ENCODE data around the gene DNAI4.
"Not testable (repeated sequence)": the region's sequence is repeated elsewhere in the genome, so short reads cannot be mapped to it uniquely, and the experiment has no call there.

DNAI4 gene

DNA sequence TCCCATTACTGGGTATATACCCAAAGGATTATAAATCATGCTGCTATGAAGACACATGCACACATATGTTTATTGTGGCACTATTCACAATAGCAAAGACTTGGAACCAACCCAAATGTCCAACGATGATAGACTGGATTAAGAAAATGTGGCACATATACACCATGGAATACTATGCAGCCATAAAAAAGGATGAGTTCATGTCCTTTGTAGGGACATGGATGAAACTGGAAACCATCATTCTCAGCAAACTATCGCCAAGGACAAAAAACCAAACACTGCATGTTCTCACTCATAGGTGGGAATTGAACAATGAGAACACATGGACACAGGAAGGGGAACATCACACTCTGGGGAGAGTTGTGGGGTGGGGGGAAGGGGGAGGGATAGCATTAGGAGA lies 138.9 kb downstream of the DNAI4 start:
- H3K4me1 ChIP-seq (ENCODE audit: control insufficient read depth, insufficient read depth, low read length); H3K9me3 ChIP-seq (ENCODE audit: control insufficient read depth, insufficient read depth, low read depth, low read length); H3K4me3 ChIP-seq (ENCODE audit: low read depth, low read length); H3K27me3 ChIP-seq (ENCODE audit: control insufficient read depth, insufficient read depth, low read length); H3K9ac ChIP-seq (ENCODE audit: low read length); H3K27ac ChIP-seq (ENCODE audit: low read depth, low read length); H3K36me3 ChIP-seq (ENCODE audit: control insufficient read depth, insufficient read depth, low read length): not testable (repeated sequence)

DNA sequence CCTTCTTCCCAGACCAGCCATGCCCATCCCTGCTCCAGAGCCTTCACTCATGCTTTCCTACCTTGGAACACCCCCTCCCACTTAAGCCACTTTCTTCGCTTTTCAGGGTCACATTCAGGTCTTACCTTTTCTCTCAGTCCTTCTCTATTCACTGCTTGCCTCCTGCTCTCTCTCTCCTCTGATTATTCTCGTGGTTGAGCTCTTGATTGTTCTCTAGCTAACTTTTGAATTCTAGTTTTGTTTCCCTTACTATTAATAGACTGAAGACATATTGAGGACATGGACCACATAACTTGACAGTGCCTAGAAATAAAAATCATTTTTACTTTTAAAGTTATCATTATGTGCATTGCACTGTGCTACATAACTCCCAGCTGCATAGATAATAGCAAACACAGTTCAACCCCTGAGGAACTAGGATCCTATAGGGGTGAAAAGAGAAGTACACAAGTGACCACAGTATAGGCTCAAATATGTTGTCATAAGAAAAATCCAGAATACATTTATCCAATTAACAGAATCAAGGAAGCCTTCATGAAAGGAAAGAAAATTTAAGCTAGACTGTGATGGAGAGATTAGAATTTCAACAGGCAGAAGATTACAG lies 145.1 kb downstream of the DNAI4 start:
- Histone ChIP-seq H3K9ac (ENCODE audit: low read length) (no peak overlapping the region), H3K27me3 (ENCODE audit: control insufficient read depth, insufficient read depth, low read length) (no peaks in the 10 kb centered on the region), H3K4me1 (ENCODE audit: control insufficient read depth, insufficient read depth, low read length) (no peaks in the 10 kb centered on the region), H3K4me3 (ENCODE audit: low read depth, low read length) (no peak overlapping the region), H3K9me3 (ENCODE audit: control insufficient read depth, insufficient read depth, low read depth, low read length) (peaks cover 9% of the 10 kb centered on the region), H3K27ac (ENCODE audit: low read depth, low read length) (no peak overlapping the region), H3K36me3 (ENCODE audit: control insufficient read depth, insufficient read depth, low read length) (no peaks in the 10 kb centered on the region)

DNA sequence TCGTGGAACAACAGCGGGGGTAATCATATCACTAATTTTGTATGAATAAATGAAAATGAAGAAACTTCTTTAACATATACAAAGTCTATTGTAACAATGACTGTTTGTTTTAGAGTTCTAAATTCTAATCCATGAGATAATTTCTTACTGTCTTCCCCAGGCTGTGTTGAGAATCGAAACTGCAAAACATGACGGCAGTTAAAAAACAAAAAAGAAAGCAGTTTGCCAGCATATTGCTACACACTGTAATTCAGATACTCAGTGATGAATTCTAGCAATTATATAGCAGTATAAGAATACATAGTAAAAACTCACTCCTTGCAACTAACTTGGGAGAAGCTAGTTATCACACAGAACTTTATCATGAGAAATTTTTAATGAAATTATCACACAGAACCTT lies 145.7 kb downstream of the DNAI4 start:
- Histone ChIP-seq H3K4me1 (ENCODE audit: control insufficient read depth, insufficient read depth, low read length) (no peaks in the 10 kb centered on the region), H3K27me3 (ENCODE audit: control insufficient read depth, insufficient read depth, low read length) (no peaks in the 10 kb centered on the region), H3K9ac (ENCODE audit: low read length) (no peak overlapping the region), H3K36me3 (ENCODE audit: control insufficient read depth, insufficient read depth, low read length) (no peaks in the 10 kb centered on the region), H3K4me3 (ENCODE audit: low read depth, low read length) (no peak overlapping the region), H3K27ac (ENCODE audit: low read depth, low read length) (no peak overlapping the region), H3K9me3 (ENCODE audit: control insufficient read depth, insufficient read depth, low read depth, low read length) (peaks cover 9% of the 10 kb centered on the region)

DNA sequence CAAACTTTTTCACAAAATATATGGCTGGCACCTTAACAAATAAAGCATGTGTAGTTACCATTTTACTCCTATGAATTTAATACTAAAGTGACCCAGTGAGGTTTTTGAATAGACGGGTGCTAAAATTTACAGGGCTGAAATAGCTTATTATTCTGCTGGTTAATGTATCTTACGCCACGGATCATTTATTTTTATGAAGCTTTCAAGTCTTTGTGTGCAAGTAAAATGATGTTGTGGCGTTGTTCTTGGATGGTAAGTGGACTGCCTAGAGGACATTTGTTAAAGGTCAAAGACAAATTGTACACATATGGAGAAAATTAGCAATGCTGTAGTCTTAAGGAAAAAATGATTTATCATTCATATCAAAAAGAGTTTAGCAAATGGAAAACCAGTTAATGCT lies 146.4 kb downstream of the DNAI4 start:
- no peaks in the 10 kb centered on the region for H3K36me3 ChIP-seq (ENCODE audit: control insufficient read depth, insufficient read depth, low read length)
- H3K9ac ChIP-seq (ENCODE audit: low read length), result no peak overlapping the region
- H3K9me3 ChIP-seq (ENCODE audit: control insufficient read depth, insufficient read depth, low read depth, low read length), result peaks cover 9% of the 10 kb centered on the region
- H3K4me1 ChIP-seq (ENCODE audit: control insufficient read depth, insufficient read depth, low read length), result no peaks in the 10 kb centered on the region
- no peak overlapping the region for H3K27ac ChIP-seq (ENCODE audit: low read depth, low read length)
- no peak overlapping the region for H3K4me3 ChIP-seq (ENCODE audit: low read depth, low read length)
- no peaks in the 10 kb centered on the region for H3K27me3 ChIP-seq (ENCODE audit: control insufficient read depth, insufficient read depth, low read length)

DNA sequence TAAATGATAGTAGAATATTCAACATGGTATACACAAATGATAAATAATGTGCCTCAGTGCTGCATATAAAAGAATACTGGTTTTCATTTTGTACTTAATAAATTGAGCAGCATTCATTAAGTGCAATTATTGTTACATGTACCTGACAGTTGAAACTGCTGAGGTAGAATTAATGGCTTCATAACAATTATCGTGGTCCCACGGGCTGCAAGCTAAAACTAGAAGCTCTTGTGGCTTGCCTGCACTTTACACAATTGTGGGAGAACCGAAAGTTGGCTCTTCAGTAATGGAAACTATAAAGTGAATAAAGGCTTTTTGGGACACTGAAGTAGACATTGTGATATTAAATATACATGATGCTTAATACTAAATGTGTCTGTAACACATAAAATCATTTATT lies 146.8 kb downstream of the DNAI4 start:
- Histone ChIP-seq H3K4me3 (ENCODE audit: low read depth, low read length) (no peak overlapping the region), H3K9ac (ENCODE audit: low read length) (no peak overlapping the region), H3K36me3 (ENCODE audit: control insufficient read depth, insufficient read depth, low read length) (no peaks in the 10 kb centered on the region), H3K27me3 (ENCODE audit: control insufficient read depth, insufficient read depth, low read length) (no peaks in the 10 kb centered on the region), H3K4me1 (ENCODE audit: control insufficient read depth, insufficient read depth, low read length) (no peaks in the 10 kb centered on the region), H3K27ac (ENCODE audit: low read depth, low read length) (no peak overlapping the region), H3K9me3 (ENCODE audit: control insufficient read depth, insufficient read depth, low read depth, low read length) (peaks cover 9% of the 10 kb centered on the region)

DNA sequence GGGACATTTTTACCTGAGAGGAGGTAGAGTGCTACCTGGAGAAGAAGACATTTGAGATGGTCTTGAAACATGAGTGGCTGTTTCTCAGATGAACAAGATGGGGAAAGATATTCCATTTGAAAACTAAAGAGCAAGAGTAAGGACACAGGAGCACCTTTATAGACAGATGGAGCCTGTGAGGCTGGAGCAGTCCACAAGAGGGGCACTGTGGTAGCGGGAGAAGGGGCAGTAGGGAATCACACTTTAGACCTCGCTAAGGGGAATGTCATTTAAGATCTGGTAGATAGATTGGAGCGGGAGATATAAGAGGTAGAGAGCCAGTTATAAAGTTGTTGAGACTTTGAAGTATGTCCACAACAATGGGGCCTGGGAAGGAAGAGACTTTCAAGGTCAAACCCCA lies 149.0 kb downstream of the DNAI4 start:
- Histone ChIP-seq H3K4me1 (ENCODE audit: control insufficient read depth, insufficient read depth, low read length) (no peaks in the 10 kb centered on the region), H3K9me3 (ENCODE audit: control insufficient read depth, insufficient read depth, low read depth, low read length) (peaks cover 9% of the 10 kb centered on the region), H3K36me3 (ENCODE audit: control insufficient read depth, insufficient read depth, low read length) (no peaks in the 10 kb centered on the region), H3K9ac (ENCODE audit: low read length) (no peak overlapping the region), H3K27ac (ENCODE audit: low read depth, low read length) (no peak overlapping the region), H3K4me3 (ENCODE audit: low read depth, low read length) (no peak overlapping the region), H3K27me3 (ENCODE audit: control insufficient read depth, insufficient read depth, low read length) (no peaks in the 10 kb centered on the region)

DNA sequence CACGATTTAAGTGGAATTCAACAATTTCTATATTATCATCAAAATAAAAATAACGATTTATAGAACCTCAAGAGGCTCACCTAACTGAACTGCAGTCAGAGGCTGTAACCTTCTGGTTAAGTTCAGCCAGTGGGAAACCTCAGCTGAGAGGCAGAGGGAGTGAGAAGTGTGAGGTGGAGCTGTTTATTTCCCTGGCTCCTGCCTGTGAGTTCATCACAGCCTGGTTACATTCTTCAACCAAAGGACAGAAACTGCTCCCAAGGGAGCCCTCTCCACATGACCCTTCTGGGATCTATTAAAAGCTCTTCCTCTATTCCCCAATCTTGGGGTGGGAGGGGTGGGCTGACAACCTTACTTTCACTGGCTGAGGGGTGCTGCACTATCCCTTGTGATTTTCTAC lies 150.2 kb downstream of the DNAI4 start:
- peaks cover 2% of the 10 kb centered on the region; the same call in 1 of the 2 replicates for H3K9me3 ChIP-seq (ENCODE audit: control insufficient read depth, insufficient read depth, low read depth, low read length)
- H3K36me3 ChIP-seq (ENCODE audit: control insufficient read depth, insufficient read depth, low read length), result no peaks in the 10 kb centered on the region
- no peaks in the 10 kb centered on the region for H3K4me1 ChIP-seq (ENCODE audit: control insufficient read depth, insufficient read depth, low read length)
- no peak overlapping the region for H3K4me3 ChIP-seq (ENCODE audit: low read depth, low read length)
- H3K27ac ChIP-seq (ENCODE audit: low read depth, low read length), result no peak overlapping the region
- H3K27me3 ChIP-seq (ENCODE audit: control insufficient read depth, insufficient read depth, low read length), result no peaks in the 10 kb centered on the region
- H3K9ac ChIP-seq (ENCODE audit: low read length), result no peak overlapping the region

DNA sequence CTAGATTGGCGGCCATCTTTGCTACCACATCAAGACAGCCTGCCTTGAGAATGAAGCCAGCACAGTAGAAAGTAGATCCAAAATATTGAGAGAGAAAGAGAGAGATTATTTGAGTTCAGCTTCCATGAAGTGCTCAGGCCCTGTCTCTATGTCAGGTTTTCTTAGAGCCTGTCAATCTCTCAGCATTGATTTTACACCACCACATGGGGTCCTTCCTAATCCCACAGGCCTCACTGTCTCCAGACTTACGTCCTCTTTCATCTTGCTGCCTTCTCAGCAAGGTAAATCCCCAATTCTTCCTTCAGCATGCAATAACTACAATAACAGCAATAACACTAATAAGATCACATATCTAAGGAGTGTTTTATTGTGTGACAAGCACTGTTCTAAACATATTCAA lies 151.4 kb downstream of the DNAI4 start:
- H3K9me3 ChIP-seq (ENCODE audit: control insufficient read depth, insufficient read depth, low read depth, low read length), result no peaks in the 10 kb centered on the region
- no peak overlapping the region for H3K4me3 ChIP-seq (ENCODE audit: low read depth, low read length)
- H3K27ac ChIP-seq (ENCODE audit: low read depth, low read length), result no peak overlapping the region
- H3K36me3 ChIP-seq (ENCODE audit: control insufficient read depth, insufficient read depth, low read length), result no peaks in the 10 kb centered on the region
- no peaks in the 10 kb centered on the region for H3K4me1 ChIP-seq (ENCODE audit: control insufficient read depth, insufficient read depth, low read length)
- no peaks in the 10 kb centered on the region for H3K27me3 ChIP-seq (ENCODE audit: control insufficient read depth, insufficient read depth, low read length)
- no peak overlapping the region for H3K9ac ChIP-seq (ENCODE audit: low read length)

DNA sequence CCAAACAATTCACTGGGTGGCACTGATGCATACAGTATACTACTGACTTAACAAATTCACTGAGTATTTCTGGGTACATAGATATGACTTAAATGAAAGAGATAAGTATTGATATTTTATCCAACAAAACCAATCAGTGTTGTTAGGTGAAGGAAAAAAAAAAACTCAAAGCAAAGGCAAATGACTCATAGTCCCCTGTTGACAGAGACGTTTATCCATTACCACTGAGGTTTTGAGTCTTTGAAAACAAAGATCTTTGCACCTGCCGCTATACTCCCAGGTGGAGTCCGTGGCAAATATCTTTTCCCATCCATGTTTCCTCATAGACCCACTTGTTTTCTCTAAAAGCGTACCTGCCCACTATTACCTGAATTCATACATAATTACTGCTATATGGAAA lies 154.0 kb downstream of the DNAI4 start:
- H3K4me3 ChIP-seq (ENCODE audit: low read depth, low read length), result no peak overlapping the region
- H3K27ac ChIP-seq (ENCODE audit: low read depth, low read length), result no peak overlapping the region

DNA sequence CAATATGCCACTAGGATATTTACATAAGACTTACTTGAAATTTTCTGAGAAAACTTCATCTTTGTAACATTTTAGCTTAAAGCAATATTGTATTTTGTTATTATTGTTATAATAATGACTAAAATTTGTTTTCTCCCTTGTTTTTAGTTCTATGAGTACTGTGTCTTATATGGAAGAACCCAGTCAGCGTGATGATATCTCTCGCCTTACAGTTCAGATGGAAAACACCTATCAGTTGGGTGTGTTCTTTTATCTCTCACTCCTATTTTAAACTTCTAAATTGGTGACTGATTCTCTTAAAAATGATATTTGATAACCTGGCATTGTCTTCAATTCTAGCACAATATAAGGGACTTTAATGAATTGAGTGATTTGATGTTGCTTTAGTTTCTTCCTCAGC lies 154.4 kb downstream of the DNAI4 start:
- Histone ChIP-seq H3K27me3 (ENCODE audit: control insufficient read depth, insufficient read depth, low read length) (no peaks in the 10 kb centered on the region), H3K36me3 (ENCODE audit: control insufficient read depth, insufficient read depth, low read length) (no peaks in the 10 kb centered on the region), H3K9me3 (ENCODE audit: control insufficient read depth, insufficient read depth, low read depth, low read length) (no peaks in the 10 kb centered on the region), H3K9ac (ENCODE audit: low read length) (no peak overlapping the region), H3K4me1 (ENCODE audit: control insufficient read depth, insufficient read depth, low read length) (no peaks in the 10 kb centered on the region), H3K27ac (ENCODE audit: low read depth, low read length) (no peak overlapping the region), H3K4me3 (ENCODE audit: low read depth, low read length) (no peak overlapping the region)

More for the DNA sequence above, 154.0 kb downstream of the DNAI4 start:
- H3K36me3 ChIP-seq (ENCODE audit: control insufficient read depth, insufficient read depth, low read length), result no peaks in the 10 kb centered on the region
- H3K27me3 ChIP-seq (ENCODE audit: control insufficient read depth, insufficient read depth, low read length), result no peaks in the 10 kb centered on the region
- no peak overlapping the region for H3K9ac ChIP-seq (ENCODE audit: low read length)
- no peaks in the 10 kb centered on the region for H3K4me1 ChIP-seq (ENCODE audit: control insufficient read depth, insufficient read depth, low read length)
- no peaks in the 10 kb centered on the region for H3K9me3 ChIP-seq (ENCODE audit: control insufficient read depth, insufficient read depth, low read depth, low read length)

DNA sequence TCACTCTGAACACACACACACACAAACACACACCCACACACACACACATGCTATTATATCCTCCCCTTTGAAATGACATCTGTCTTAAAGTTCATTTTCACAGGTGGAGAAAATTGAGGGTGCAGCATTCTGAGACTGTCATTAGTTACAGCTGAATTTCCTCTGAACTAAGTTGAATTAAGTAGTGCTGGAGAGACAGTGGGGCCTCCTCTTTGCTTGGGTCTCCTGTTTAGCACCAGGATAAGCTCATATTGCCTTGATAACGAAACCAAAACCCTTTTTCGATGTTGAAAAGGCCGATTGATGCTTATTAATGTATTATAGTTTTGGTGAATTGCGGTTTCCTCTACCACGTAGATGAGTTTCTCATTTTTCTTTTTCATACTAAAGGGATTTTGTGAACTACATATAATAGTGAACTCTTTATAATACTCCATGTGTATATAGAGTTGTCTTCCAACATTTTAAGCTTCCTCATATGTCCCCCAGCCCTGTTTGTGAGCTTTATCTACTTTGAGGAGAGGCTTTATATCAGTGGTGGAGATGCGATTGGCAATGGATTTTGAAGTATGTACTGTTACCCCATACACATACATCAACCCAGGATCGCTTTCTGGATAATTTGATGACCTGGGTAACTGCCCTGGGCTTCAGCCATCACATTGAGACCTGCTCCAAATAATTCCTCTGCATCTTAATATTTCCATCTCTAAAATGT lies 155.0 kb downstream of the DNAI4 start:
- Histone ChIP-seq H3K27ac (ENCODE audit: low read depth, low read length) (no peak overlapping the region), H3K4me3 (ENCODE audit: low read depth, low read length) (no peak overlapping the region), H3K4me1 (ENCODE audit: control insufficient read depth, insufficient read depth, low read length) (no peaks in the 10 kb centered on the region), H3K27me3 (ENCODE audit: control insufficient read depth, insufficient read depth, low read length) (no peaks in the 10 kb centered on the region), H3K9ac (ENCODE audit: low read length) (no peak overlapping the region), H3K9me3 (ENCODE audit: control insufficient read depth, insufficient read depth, low read depth, low read length) (no peaks in the 10 kb centered on the region), H3K36me3 (ENCODE audit: control insufficient read depth, insufficient read depth, low read length) (no peaks in the 10 kb centered on the region)
